ENCODE measurements around the gene PSPC1.

- TF ChIP-seq, protein P1, sequence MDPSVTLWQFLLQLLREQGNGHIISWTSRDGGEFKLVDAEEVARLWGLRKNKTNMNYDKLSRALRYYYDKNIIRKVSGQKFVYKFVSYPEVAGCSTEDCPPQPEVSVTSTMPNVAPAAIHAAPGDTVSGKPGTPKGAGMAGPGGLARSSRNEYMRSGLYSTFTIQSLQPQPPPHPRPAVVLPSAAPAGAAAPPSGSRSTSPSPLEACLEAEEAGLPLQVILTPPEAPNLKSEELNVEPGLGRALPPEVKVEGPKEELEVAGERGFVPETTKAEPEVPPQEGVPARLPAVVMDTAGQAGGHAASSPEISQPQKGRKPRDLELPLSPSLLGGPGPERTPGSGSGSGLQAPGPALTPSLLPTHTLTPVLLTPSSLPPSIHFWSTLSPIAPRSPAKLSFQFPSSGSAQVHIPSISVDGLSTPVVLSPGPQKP (IDR thresholded peaks at IDR 0.05; ENCODE audit: low read depth, low read length): no peak
- TF ChIP-seq, protein P2, sequence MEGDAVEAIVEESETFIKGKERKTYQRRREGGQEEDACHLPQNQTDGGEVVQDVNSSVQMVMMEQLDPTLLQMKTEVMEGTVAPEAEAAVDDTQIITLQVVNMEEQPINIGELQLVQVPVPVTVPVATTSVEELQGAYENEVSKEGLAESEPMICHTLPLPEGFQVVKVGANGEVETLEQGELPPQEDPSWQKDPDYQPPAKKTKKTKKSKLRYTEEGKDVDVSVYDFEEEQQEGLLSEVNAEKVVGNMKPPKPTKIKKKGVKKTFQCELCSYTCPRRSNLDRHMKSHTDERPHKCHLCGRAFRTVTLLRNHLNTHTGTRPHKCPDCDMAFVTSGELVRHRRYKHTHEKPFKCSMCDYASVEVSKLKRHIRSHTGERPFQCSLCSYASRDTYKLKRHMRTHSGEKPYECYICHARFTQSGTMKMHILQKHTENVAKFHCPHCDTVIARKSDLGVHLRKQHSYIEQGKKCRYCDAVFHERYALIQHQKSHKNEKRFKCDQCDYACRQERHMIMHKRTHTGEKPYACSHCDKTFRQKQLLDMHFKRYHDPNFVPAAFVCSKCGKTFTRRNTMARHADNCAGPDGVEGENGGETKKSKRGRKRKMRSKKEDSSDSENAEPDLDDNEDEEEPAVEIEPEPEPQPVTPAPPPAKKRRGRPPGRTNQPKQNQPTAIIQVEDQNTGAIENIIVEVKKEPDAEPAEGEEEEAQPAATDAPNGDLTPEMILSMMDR (IDR thresholded peaks at IDR 0.05): no peak
- TF ChIP-seq REST (IDR thresholded peaks at IDR 0.05): no peak
- TF ChIP-seq BHLHE40 (IDR thresholded peaks at IDR 0.05; ENCODE audit: low read depth, low read length): no peak
Observed at GRCh38 chr13:19665427-19665859, 117.3 kb downstream of the PSPC1 start.
